Measurements from ENCODE around the gene ZNF511.
A peak's percentile ranks its signal among the peaks of the same experiment; 100 is the strongest.

The ZNF511 gene

GRCh38 chr10:133357285-133358161 is 48.8 kb downstream of the ZNF511 start, which contains the start of gene FUOM:
Gene FUOM (minus strand): TSS chr10:133358019. CDS start chr10:133358007, 12 bp downstream.
- peak in 8 of 42 donors; percentile 20 to 55 (median 34) for DNase-seq
- intact Hi-C loops (cut with DNase I): no loop called here

- intact Hi-C loops (cut with DNase I): no loop called here
- DNase-seq: peak in 1 of 42 donors; percentile 27
These were observed 49.6 kb downstream of the ZNF511 start for GRCh38 chr10:133358162-133358924.

GRCh38 chr10:133358925-133359310 is 50.2 kb downstream of the ZNF511 start:
- no peak for DNase-seq
- intact Hi-C loops (cut with DNase I): no loop called here

GRCh38 chr10:133359554-133359971 is 50.8 kb downstream of the ZNF511 start:
- no peak for DNase-seq
- intact Hi-C loops (cut with DNase I): no loop called here

GRCh38 chr10:133359972-133360610 is 51.4 kb downstream of the ZNF511 start:
- DNase-seq: no peak
- intact Hi-C loops (cut with DNase I): no loop called here

- DNase-seq: no peak
- intact Hi-C loops (cut with DNase I): no loop called here
These were observed 52.5 kb downstream of the ZNF511 start for GRCh38 chr10:133361227-133361626.

GRCh38 chr10:133361773-133362441 is 53.2 kb downstream of the ZNF511 start:
- intact Hi-C loops (cut with DNase I): no loop called here
- no peak for DNase-seq

All from head of caudate nucleus (tissue), 42 donors.